Urinary bladder (tissue), 4 donors: ENCODE measurements around the gene SLC8A2. TPM values are rescaled to one million over a fixed set of nuclear protein-coding genes. Genes with fewer than 3 reads are reported as not detected.

ENCODE experiments used
- DNase-seq: peaks from one replicate; pipeline ENCODE4 v3.0.0-alpha.2; 2015; ENCODE audit errors: extremely low spot score
- H3K27ac ChIP-seq: one replicate; pipeline ENCODE4 v1.5.1; 2013; ENCODE audit warnings: low read depth, mild to moderate bottlenecking, moderate library complexity
- H3K36me3 ChIP-seq: one replicate; pipeline ENCODE4 v1.6.1; 2013; ENCODE audit warnings: mild to moderate bottlenecking, moderate library complexity; ENCODE audit not compliant: insufficient read depth
- H3K4me1 ChIP-seq: one replicate; pipeline ENCODE4 v1.6.1; 2013; ENCODE audit warnings: mild to moderate bottlenecking, moderate library complexity; ENCODE audit not compliant: insufficient read depth
- H3K4me3 ChIP-seq: one replicate; pipeline ENCODE4 v1.5.1; 2013; ENCODE audit warnings: low read depth, low read length
- WGBS: extraction: QIAGEN DNeasy Blood & Tissue Kit; methylation state at CpG from one replicate; pipeline ENCODE4 v1.1.7; 2013; 5-methylcytosine and 5-hydroxymethylcytosine counted together
- polyA plus RNA-seq: library from polyadenylated mRNA; stranded (reverse); fragments of 200-250 nt; gene quantifications from one replicate; pipeline ENCODE4 v1.2.3, GENCODE V29; 2013
- total RNA-seq: library from RNA; depleted of rRNA; stranded (reverse); fragments of >200 nt; gene quantifications from one replicate; pipeline ENCODE4 v1.2.3, GENCODE V29; 2014
- donor health status: healthy with polysubstance abuse.
- donor health status: healthy.

SLC8A2 gene
- total and polyA plus RNA-seq, 2 donors, result 1.5 to 10.2 TPM

DNA sequence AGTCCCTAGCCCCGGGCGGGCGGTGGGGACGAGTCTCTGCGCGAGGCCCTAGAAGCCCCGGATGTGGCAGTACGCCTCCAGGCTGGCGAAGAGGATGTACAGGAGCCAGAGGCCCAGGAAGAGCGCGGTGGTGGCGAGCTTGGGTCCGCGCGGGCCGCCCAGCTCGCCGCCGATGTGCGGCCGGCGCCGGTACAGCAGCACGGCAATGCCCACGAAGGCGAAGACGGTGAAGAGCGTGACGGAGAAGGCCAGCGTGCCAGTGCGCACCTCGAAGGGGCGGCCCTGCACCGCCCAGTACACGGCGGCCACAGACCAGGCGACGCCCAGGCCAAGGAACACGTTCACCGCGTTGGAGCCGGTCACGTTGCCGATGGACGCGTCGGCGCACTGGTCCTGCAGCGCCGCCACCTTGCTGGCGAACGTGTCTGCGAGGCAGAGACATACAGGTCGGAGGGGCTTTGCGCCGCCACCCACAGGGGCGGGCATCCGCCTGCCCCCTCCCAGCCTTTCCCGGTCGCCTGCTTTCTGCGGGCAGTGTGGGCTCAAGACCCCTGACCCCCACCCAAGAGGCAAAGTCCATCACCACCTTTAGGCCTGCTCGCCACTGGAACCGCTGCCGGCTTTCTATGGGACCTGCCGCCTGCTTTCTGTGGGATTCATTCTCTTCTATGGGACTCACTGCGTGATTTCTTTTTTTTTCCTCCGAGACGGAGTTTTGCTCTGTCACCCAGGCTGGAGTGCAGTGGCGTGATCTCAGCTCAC, 41.5 kb downstream of the SLC8A2 start:
- H3K4me3 ChIP-seq, result no peak overlapping the region
- H3K36me3 ChIP-seq, result no peaks in the 10 kb centered on the region
- H3K27ac ChIP-seq, result no peak overlapping the region
- WGBS, result 15% methylated on average over 69 of the region's 69 CpGs
- H3K4me1 ChIP-seq, result peaks cover 2% of the 10 kb centered on the region
- no peak for DNase-seq

DNA sequence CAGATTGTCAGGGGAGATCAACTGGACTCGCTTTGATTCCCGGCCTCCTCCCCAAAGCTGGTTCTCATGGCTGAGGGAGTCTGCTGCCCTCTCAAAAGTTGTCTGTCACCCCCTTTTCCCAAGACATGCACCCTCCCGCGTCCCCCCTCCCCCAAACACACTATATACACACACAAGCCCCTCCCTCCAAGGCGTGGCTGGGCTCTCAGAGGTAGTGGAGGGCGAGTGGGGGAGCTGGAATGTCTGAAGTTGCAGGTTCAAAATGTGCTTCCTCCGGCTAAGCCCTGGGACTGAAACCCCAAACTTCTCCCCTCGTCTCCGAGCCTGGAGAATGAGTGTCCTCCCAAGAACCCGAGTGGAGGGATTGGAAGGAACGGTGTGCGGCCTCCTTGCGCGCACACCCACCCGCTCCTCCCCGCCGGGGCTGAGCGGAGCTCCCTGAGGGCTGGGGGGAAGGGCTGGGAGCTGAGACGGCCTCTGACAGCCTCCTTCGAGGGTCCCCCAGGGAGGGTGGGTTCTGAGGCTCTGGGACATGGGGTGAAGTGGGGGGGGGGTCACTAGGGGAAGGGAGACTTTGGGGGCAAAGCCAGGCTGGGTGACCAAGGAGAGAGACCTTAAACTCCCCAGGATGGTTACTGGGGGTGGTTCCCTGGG, 42.4 kb downstream of the SLC8A2 start:
- no peak for DNase-seq
- Histone ChIP-seq H3K27ac (no peak overlapping the region), H3K4me1 (peaks cover 2% of the 10 kb centered on the region), H3K4me3 (no peak overlapping the region), H3K36me3 (no peaks in the 10 kb centered on the region)
- 28% methylated on average over 20 of the region's 20 CpGs for WGBS

DNA sequence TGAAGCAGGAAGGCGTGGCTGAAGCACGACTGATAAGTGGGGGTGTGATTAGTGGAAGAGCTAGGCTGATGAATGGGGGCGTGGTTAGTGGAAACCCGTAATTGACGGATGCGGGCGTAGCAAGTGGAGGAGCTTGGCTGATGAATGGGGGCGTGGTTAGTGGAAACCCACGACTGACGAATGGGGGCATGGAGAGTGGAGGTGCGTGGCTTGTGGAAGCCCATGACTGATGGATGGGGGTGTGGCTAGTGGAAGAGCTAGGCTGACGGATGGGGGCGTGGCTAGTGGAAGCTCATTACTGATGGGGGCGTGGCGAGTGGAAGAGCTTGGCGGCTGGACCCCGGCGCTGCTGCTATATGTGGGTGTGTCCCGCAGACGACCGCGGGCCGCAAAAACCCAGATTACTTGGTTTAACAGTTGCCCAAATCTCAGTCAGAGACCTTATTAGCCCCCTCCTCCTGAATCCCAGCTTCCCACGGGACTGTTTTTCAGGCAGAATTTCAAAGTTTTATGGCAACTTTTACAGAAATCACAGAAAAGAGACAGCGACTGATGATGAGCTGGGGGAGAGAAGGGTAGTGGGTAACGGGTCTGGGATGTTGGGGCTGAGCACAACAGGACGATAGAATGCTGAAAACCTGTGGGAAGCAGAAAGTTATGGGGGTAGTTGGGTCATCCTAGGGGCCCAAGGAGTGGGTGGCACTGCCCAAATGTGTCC, 43.4 kb downstream of the SLC8A2 start:
- WGBS, result under 1% methylated on average over 27 of the region's 27 CpGs
- no peaks in the 10 kb centered on the region for H3K36me3 ChIP-seq
- no peak overlapping the region for H3K27ac ChIP-seq
- H3K4me3 ChIP-seq, result no peak overlapping the region
- peak; percentile 90 for DNase-seq
- H3K4me1 ChIP-seq, result peaks cover 2% of the 10 kb centered on the region

DNA sequence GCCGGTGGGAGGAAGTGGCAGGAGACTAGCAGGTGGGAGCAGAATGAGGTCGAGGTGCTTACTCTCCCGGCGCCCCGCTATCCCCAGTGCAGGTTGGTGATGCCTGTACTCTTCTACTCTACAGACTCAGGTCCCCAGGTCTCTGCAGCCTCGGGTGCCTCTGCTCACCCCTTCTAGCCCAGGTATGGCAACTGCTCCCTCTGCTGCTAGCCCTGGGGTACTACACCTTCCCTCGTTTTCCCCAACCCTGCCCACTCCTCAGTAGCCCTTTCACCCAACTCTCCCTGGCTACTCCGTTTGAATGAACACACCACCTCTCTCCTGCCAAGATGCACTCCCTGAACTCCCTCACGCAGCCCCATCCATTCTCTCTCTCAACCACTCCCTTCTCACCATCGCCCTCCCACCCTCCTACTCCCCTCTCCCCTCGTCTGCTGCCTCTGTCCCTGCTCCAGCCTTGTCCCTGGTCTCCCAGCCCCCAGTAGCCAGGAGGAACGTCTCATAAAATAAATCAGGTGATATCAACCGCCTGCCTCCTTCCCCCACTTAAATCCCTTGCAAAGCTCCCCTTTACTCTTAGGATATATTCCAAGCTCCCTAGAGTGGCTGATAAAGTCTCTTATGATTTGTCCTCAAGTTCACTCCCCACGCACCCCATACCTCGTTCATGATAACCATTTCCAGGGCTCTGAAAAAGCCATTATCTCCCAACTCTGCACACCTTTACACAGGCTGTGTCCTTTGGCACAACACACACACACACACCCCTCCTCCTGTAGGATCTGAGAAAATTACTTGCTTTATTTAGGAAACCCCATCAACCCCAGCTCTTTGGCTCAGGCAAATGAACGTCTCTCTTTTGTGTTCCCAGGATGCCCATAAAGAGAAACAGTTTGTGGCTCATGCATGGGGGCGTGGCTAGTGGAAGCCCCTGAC, 44.2 kb downstream of the SLC8A2 start:
- 5% methylated on average over 17 of the region's 17 CpGs for WGBS
- no peaks in the 10 kb centered on the region for H3K36me3 ChIP-seq
- H3K4me1 ChIP-seq, result peaks cover 2% of the 10 kb centered on the region
- DNase-seq, result peak; percentile 50
- H3K4me3 ChIP-seq, result no peak overlapping the region
- H3K27ac ChIP-seq, result no peak overlapping the region

DNA sequence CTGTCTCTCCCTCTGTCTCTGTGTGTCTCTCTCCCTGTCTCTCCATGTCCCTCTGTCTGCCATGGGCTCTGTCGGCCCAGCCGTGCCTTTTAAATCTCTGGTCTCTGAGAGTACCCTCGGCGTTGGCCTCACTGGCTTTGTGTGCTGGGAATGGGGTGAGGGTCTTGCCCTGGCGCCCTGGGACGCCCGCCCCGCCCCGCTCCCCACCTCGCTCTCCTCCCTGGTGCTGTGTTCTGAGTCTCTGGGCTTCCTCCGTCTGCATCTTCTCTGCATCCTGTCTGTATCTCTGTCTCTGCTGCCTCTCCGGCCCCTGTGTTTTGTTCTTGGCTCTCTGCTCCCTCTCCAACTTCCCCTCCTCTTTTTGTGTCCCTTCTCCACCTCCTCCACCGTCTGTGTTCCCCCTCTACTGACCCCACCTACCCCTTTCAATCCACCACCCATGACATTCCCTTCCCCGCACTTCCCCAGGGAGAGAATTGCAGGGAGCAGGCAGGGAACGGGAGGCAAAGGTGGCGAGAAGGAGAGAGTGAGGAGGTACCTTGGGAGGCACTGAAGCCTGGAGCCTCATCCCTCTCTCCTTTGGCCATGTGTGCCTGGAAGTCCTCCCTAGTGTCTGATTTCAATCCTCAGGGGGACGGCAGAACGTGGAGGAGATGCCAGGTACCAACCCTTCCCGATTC, 48.4 kb downstream of the SLC8A2 start:
- no peak overlapping the region for H3K27ac ChIP-seq
- 26% methylated on average over 19 of the region's 19 CpGs for WGBS
- no peak for DNase-seq
- H3K4me3 ChIP-seq, result no peak overlapping the region
- H3K4me1 ChIP-seq, result no peaks in the 10 kb centered on the region
- no peaks in the 10 kb centered on the region for H3K36me3 ChIP-seq

DNA sequence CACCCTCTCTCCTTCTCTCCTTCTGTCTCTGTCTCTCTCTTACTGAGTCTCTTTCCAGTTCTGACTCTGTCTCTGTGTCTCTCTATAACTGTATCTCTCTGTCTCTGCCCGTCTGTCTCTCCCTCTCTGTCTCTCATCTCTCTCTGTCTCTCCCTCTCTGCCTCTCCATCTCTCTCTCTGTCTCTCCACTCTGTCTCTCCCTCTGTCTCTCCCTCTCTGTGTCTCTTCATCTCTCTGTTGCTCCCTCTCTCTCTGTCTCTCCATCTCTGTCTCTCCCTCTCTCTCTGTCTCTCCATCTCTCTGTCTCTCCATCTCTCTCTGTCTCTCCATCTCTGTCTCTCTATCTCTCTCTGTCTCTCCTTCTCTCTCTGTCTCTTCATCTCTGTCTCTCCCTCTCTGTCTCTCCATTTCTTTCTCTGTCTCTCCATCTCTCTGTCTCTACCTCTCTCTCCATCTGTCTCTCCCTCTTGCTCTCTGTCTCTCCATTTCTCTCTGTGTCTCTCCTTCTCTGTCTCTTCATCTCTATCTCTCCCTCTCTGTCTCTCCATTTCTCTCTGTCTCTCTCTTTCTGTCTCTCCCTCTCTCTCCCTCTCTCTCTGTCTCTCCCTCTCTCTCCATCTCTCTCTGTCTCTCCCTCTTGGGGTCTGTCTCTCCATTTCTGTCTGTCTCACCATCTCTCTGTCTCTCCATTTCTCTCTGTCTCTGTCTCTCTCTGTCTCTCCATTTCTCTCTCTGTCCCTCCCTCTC, 49.1 kb downstream of the SLC8A2 start:
- Histone ChIP-seq H3K27ac (no peak overlapping the region), H3K4me3 (no peak overlapping the region), H3K4me1 (no peaks in the 10 kb centered on the region), H3K36me3 (no peaks in the 10 kb centered on the region)
- no peak for DNase-seq
- WGBS, result 34% methylated on average over 1 of the region's 1 CpG

DNA sequence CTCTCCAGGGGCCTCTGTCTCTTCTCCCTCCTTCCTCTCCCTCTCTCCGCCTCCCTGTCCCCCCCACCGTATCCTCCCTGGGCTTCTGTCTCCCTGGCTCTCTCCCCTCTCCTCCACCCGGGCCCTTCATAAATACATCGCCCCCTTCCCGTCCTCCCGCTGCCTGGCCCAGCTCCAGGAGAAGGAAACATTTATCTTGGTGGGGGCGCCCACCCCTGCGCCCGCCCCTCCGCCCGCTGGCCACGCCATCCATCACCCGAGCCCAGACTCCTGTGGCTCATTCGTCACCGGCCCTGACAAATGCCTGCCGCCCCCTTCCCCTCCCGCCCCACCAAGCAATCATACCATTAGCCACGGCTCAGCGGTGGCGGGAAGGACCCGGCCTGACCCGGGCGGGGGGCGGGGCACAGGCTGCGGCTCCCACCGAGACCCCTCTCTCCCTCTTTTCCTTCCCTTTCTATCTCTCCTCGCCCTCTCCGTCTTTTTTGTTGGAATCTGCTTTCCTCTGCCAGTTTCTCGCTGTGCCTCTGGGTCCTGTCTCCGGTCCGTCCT, 49.8 kb downstream of the SLC8A2 start:
- H3K4me1 ChIP-seq, result no peaks in the 10 kb centered on the region
- no peak for DNase-seq
- no peak overlapping the region for H3K27ac ChIP-seq

DNA sequence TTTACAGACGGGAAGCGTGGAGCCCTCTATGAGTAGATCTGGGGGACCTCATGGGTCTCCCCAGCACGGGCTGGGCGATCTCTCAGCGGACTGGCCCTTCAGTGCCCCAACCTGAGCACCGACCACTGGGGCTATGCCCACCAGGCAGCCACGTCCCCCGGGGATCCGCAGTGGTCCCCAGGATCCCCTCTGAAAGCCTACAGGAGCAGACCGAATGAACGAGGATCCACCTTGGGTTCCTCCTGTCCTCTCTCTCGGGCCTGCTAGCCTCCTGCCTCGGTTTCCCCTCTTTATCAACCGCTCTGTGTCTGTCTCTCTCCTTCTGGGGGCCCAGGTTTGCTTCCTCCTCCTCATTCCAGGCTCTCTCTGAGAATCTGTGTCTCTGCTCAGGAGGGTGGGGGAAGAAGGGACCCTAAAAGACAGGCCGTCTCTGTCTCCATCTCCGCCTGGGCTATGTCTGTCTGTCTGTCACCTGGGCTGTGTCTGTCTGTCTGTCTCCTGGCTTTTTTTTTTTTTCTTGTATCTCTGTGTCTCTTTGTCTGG, 50.4 kb downstream of the SLC8A2 start:
- WGBS, result 22% methylated on average over 16 of the region's 16 CpGs

More for the DNA sequence above, 49.8 kb downstream of the SLC8A2 start:
- 2% methylated on average over 31 of the region's 31 CpGs for WGBS
- Histone ChIP-seq H3K36me3 (no peaks in the 10 kb centered on the region), H3K4me3 (no peak overlapping the region)

DNA sequence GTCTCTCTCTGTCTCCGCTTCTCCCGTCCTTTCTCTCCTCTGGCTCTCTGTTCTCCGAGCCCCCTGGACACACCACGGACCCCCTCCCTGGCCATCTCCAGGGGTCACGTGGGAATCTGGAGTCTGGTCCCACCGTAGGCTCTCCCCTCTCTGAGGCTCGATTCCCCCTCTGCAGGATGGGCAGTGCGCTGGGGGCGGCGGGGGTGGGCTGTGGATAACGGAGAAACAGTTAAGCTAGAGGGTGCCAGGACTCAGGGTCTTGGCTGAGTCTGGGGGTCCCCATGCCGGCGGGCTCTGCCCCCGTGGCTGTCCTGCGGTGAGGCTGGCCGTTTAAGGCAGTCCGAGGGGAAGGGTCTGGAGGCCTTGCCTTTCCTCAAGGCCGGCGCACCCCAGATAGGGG, 51.9 kb downstream of the SLC8A2 start:
- no peak for DNase-seq
- H3K27ac ChIP-seq, result no peak overlapping the region
- WGBS, result 29% methylated on average over 19 of the region's 19 CpGs
- no peaks in the 10 kb centered on the region for H3K4me1 ChIP-seq
- H3K4me3 ChIP-seq, result no peak overlapping the region
- H3K36me3 ChIP-seq, result no peaks in the 10 kb centered on the region

More for the DNA sequence above, 50.4 kb downstream of the SLC8A2 start:
- Histone ChIP-seq H3K36me3 (no peaks in the 10 kb centered on the region), H3K27ac (no peak overlapping the region), H3K4me3 (no peak overlapping the region), H3K4me1 (no peaks in the 10 kb centered on the region)
- no peak for DNase-seq

DNA sequence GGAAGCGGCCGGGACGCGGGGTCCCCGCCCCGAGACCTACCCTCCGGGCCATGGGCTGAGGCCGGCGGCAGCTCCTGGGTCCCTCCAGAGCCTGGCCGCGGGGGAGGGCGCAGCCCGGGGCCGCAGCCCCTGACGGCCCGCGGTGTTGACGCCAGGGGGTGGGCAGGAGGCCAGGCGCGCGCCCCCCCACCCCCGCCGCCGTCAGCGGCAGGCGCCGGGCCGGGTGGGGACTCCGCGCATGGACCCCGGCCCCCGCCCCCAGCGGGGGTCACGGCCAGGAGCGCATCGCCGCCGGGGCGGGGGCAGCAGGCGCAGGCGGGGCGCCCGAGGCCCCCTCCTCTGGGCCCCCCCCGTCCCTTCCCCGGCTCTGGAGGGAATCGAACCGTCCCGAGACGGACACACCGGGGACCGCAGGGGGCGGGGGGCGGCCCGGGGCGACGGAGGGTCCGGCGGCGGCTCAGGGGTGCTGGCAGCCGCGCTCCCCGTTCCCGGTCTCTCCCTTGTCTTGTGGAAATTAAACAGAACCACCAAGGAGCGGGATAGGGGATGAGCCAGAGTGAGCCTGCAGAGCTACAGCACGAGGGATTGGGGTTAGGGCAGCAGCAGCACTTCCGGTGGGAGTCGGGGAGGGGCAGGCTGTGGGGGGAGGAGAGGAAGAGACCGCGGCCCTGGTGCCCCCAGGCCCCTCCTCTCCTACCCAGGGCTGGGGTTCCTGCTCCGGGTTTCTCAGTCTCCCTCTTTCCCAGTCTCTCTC, 52.5 kb downstream of the SLC8A2 start, which contains the start of gene MEIS3:
Gene MEIS3 (minus strand): TSS at position 498 of the 754 bp plus-strand sequence. CDS start 446 bp downstream, at position 52.
- H3K4me3 ChIP-seq, result peak within 1 kb of the TSS; percentile 75
- WGBS, result 1% methylated on average over 69 of the region's 70 CpGs
- no peaks in the 10 kb centered on the region for H3K36me3 ChIP-seq
- H3K4me1 ChIP-seq, result no peaks in the 10 kb centered on the region
- no peak within 1 kb of the TSS for H3K27ac ChIP-seq
- no peak for DNase-seq

DNA sequence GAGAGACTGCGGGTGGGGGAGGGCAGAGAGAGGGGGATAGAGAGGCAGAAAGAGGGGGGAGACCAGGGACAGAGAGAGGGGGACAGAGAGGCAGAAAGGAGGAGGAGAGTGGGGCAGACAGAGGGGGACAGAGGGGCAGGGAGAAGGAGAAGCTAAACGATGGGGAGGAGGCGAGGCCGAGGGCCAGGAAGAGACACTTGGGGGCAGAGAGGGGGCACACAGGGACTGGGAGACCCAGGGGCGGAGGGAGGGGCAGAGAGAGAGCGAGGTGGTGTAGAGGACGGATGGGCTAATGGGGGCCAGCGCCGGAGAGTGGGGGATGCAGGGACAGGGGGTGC, 53.0 kb downstream of the SLC8A2 start:
- 1% methylated on average over 9 of the region's 9 CpGs for WGBS
- Histone ChIP-seq H3K27ac (no peak overlapping the region), H3K4me1 (no peaks in the 10 kb centered on the region), H3K36me3 (no peaks in the 10 kb centered on the region), H3K4me3 (peak overlapping the region; percentile 75)
- no peak for DNase-seq
